ENCODE results near the gene DDX10. TPM values are rescaled to one million over a fixed set of nuclear protein-coding genes. Genes with fewer than 3 reads are reported as not detected.

Gene DDX10
- total and polyA plus RNA-seq, 7 donors, result 10.0 to 18.0 (median 11.4) TPM

GRCh38 chr11:108703916-108704315 is 39.0 kb downstream of the DDX10 start:
- Histone ChIP-seq H3K4me1 (no peaks in the 10 kb centered on the region), H3K9me3 (peaks cover 4% of the 10 kb centered on the region), H3K4me3 (no peak overlapping the region), H3K36me3 (ENCODE audit: insufficient read depth in 1 of 2, low read depth in 1 of 2) (peaks cover 6 to 25% of the 10 kb centered on the region in 2 donors), H3K27me3 (ENCODE audit: insufficient read depth in 3 of 3, low read length in 2 of 3) (no peaks in the 10 kb centered on the region), H3K27ac (no peak overlapping the region)
- intact Hi-C loops (cut with DNase I), result loop anchor here in 1 of 2 donors (10.0 kb wide), 1 partner anchor 1241 kb away; no protein-coding TSS in a partner anchor
- ATAC-seq (no peak), DNase-seq (no peak)
- TF ChIP-seq CTCF (IDR thresholded peaks at IDR 0.05), result no peak

GRCh38 chr11:108705061-108705460 is 40.2 kb downstream of the DDX10 start:
- Histone ChIP-seq H3K27ac (no peak overlapping the region), H3K27me3 (ENCODE audit: insufficient read depth in 3 of 3, low read length in 2 of 3) (no peaks in the 10 kb centered on the region), H3K4me1 (no peaks in the 10 kb centered on the region), H3K4me3 (no peak overlapping the region), H3K36me3 (ENCODE audit: insufficient read depth in 1 of 2, low read depth in 1 of 2) (peaks cover 4 to 26% of the 10 kb centered on the region in 2 donors), H3K9me3 (peaks cover 5% of the 10 kb centered on the region)
- intact Hi-C loops (cut with DNase I), result loop anchor here in 1 of 2 donors (10.0 kb wide), 1 partner anchor 1240 kb away; no protein-coding TSS in a partner anchor
- 96 to 98% (median 98%) methylated on average over 2 of the region's 2 CpGs for WGBS, 3 donors
- DNase-seq (no peak), ATAC-seq (no peak)
- no peak for TF ChIP-seq CTCF (IDR thresholded peaks at IDR 0.05)

- Histone ChIP-seq H3K27ac (no peak overlapping the region), H3K27me3 (ENCODE audit: insufficient read depth in 3 of 3, low read length in 2 of 3) (no peaks in the 10 kb centered on the region), H3K9me3 (peaks cover 9% of the 10 kb centered on the region), H3K36me3 (ENCODE audit: insufficient read depth in 1 of 2, low read depth in 1 of 2) (peaks cover 2 to 31% of the 10 kb centered on the region in 2 donors), H3K4me3 (no peak overlapping the region), H3K4me1 (no peaks in the 10 kb centered on the region)
- no peak for TF ChIP-seq CTCF (IDR thresholded peaks at IDR 0.05)
- ATAC-seq (no peak), DNase-seq (no peak)
- intact Hi-C loops (cut with DNase I), result loop anchor here in 1 of 2 donors (10.0 kb wide), 1 partner anchor 1237 kb away; no protein-coding TSS in a partner anchor
These were observed 43.3 kb downstream of the DDX10 start for GRCh38 chr11:108708173-108708572.

GRCh38 chr11:108709741-108710140 is 44.9 kb downstream of the DDX10 start:
- DNase-seq (no peak), ATAC-seq (no peak)
- Histone ChIP-seq H3K4me1 (no peaks in the 10 kb centered on the region), H3K4me3 (no peak overlapping the region), H3K27ac (no peak overlapping the region), H3K9me3 (peaks cover 9% of the 10 kb centered on the region), H3K27me3 (ENCODE audit: insufficient read depth in 3 of 3, low read length in 2 of 3) (no peaks in the 10 kb centered on the region), H3K36me3 (ENCODE audit: insufficient read depth in 1 of 2, low read depth in 1 of 2) (peaks cover 2 to 31% of the 10 kb centered on the region in 2 donors)
- intact Hi-C loops (cut with DNase I), result loop anchor here in 1 of 2 donors (10.0 kb wide), 1 partner anchor 1235 kb away; no protein-coding TSS in a partner anchor
- no peak for TF ChIP-seq CTCF (IDR thresholded peaks at IDR 0.05)

Measured in psoas muscle (tissue), 8 donors.